SK-N-SH (cell line): ENCODE data around the gene RBM20. TPM values are rescaled to one million over a fixed set of nuclear protein-coding genes. Genes with fewer than 3 reads are reported as not detected.

Experiments used
- CTCF ChIA-PET: fragments of 300-600, 350-600 bp; formaldehyde crosslinking; extraction: SDS; loops from one replicate; lab custom pipeline; 2021; lab: Yijun Ruan, JAX
- POLR2A ChIA-PET: fragments of 350-600 bp; sonication (Branson Sonifier 250); formaldehyde crosslinking; extraction: SDS; loops from one replicate; lab custom pipeline; 2020; ENCODE audit warnings: antibody characterized with exemption, inconsistent platforms; lab: Yijun Ruan, JAX
- DNase-seq: peaks from one replicate; pipeline ENCODE4 v3.0.0; 2012
- H2AFZ ChIP-seq: fragments of 200-600 bp; sonication (generic); 2 replicates; pipeline ENCODE4 v1.8.1; 2016; ENCODE audit warnings: antibody characterized with exemption, mild to moderate bottlenecking, low read depth
- H3F3A ChIP-seq: fragments of 200-600 bp; sonication (generic); replicated peaks from 2 replicates; pipeline ENCODE3; 2016; ENCODE audit warnings: antibody characterized with exemption, mild to moderate bottlenecking; ENCODE audit not compliant: insufficient read depth
- H3K27ac ChIP-seq, 2 experiments: fragments of 200-500 bp in 1 of 2; fragments of 200-600 bp in 1 of 2; sonication (Bioruptor generic) in 1 of 2; sonication (generic), shearing (Covaris generic) in 1 of 2; 2 replicates each; pipeline versions ENCODE4 v1.5.1 to v1.6.1; 2014 to 2016; ENCODE audit warnings: low read depth in 2 of 2, inconsistent platforms in 1 of 2, low read length in 1 of 2, mild to moderate bottlenecking in 1 of 2, mixed read lengths in 1 of 2
- H3K27me3 ChIP-seq: fragments of 200-600 bp; sonication (generic), shearing (Covaris generic); 2 replicates; pipeline ENCODE4 v1.6.1; 2016; ENCODE audit warnings: mixed run types; ENCODE audit not compliant: insufficient read depth
- H3K36me3 ChIP-seq, 2 experiments: fragments of 200-500 bp in 1 of 2; fragments of 200-600 bp in 1 of 2; sonication (Bioruptor generic) in 1 of 2; sonication (generic) in 1 of 2; replicated peaks in 1 of 2; 2 replicates each; pipeline versions ENCODE3 to v1.5.1; 2014 to 2016; ENCODE audit warnings: low read length in 1 of 2, mild to moderate bottlenecking in 1 of 2; ENCODE audit not compliant: insufficient read depth in 2 of 2, control insufficient read depth in 1 of 2
- H3K4me1 ChIP-seq, 2 experiments: fragments of 200-500 bp in 1 of 2; fragments of 200-600 bp in 1 of 2; sonication (Bioruptor generic) in 1 of 2; sonication (generic), shearing (Covaris generic) in 1 of 2; 2 replicates each; pipeline versions ENCODE4 v1.5.1 to v1.6.1; 2014 to 2016; ENCODE audit warnings: low read depth in 1 of 2, low read length in 1 of 2, mixed run types in 1 of 2; ENCODE audit not compliant: insufficient read depth in 2 of 2, control insufficient read depth in 1 of 2
- H3K4me2 ChIP-seq: fragments of 200-600 bp; sonication (generic), shearing (Covaris generic); 2 replicates; pipeline ENCODE4 v1.6.1; 2017; ENCODE audit warnings: mixed run types
- H3K4me3 ChIP-seq, 2 experiments: fragments of 200-500 bp in 1 of 2; fragments of 200-600 bp in 1 of 2; sonication (Bioruptor generic) in 1 of 2; sonication (generic), shearing (Covaris generic) in 1 of 2; 2 replicates each; pipeline versions ENCODE4 v1.5.1 to v1.8.1; 2014 to 2016; ENCODE audit warnings: low read depth in 2 of 2, inconsistent platforms in 1 of 2, low read length in 1 of 2, mild to moderate bottlenecking in 1 of 2, mixed read lengths in 1 of 2, moderate library complexity in 1 of 2
- H3K79me2 ChIP-seq: fragments of 200-600 bp; sonication (generic); 2 replicates; pipeline ENCODE4 v1.8.1; 2017; ENCODE audit warnings: mild to moderate bottlenecking; ENCODE audit not compliant: insufficient read depth
- H3K9ac ChIP-seq: fragments of 200-600 bp; sonication (generic); 2 replicates; pipeline ENCODE4 v1.6.1; 2017; ENCODE audit warnings: mixed run types
- H3K9me2 ChIP-seq: fragments of 200-600 bp; sonication (generic); 2 replicates; pipeline ENCODE4 v1.6.1; 2017; ENCODE audit warnings: mixed run types
- H3K9me3 ChIP-seq: fragments of 200-600 bp; sonication (generic); 2 replicates; pipeline ENCODE4 v1.6.1; 2017; ENCODE audit warnings: mixed run types, mild to moderate bottlenecking, moderate library complexity
- H4K20me1 ChIP-seq: fragments of 200-600 bp; sonication (generic); 2 replicates; pipeline ENCODE4 v1.6.1; 2017; ENCODE audit warnings: mild to moderate bottlenecking, mixed run types; ENCODE audit not compliant: insufficient read depth
- CTCF ChIP-seq: fragments of 200-600 bp; sonication (generic); IDR thresholded peaks from 2 replicates; pipeline ENCODE4 v1.6.1; 2017; ENCODE audit warnings: antibody characterized with exemption, mild to moderate bottlenecking, moderate library complexity
- ELF1 ChIP-seq: IDR thresholded peaks from 2 replicates; pipeline ENCODE4 v1.4.0; 2012
- EP300 ChIP-seq, 2 experiments: IDR thresholded peaks; 2 replicates each; pipeline versions ENCODE4 v1.4.0 to v1.6.1; 2012; ENCODE audit warnings: borderline replicate concordance in 1 of 2, low read depth in 1 of 2, low read length in 1 of 2
- EZH2phosphoT487 ChIP-seq: fragments of 200-600 bp; sonication (generic); IDR thresholded peaks from 2 replicates; pipeline ENCODE4 v1.6.1; 2017; ENCODE audit warnings: low read depth, mixed run types, mild to moderate bottlenecking, antibody characterized with exemption, moderate library complexity, borderline replicate concordance
- GABPA ChIP-seq: IDR thresholded peaks from 2 replicates; pipeline ENCODE4 v1.4.0; 2012; ENCODE audit warnings: low read depth, mild to moderate bottlenecking
- GATA2 ChIP-seq: sonication (generic); formaldehyde crosslinking; IDR thresholded peaks from 2 replicates; pipeline ENCODE4 v1.5.0; 2020; ENCODE audit warnings: mild to moderate bottlenecking, missing genetic modification reagents
- IRF3 ChIP-seq: fragments of 150-350 bp; IDR thresholded peaks from 2 replicates; pipeline ENCODE4 v1.6.1; 2016; ENCODE audit warnings: mild to moderate bottlenecking, low read depth, low read length
- JUND ChIP-seq: IDR thresholded peaks from 2 replicates; pipeline ENCODE4 v1.4.0; 2012
- MEF2A ChIP-seq: IDR thresholded peaks from 2 replicates; pipeline ENCODE4 v1.4.0; 2012; ENCODE audit warnings: low read depth, borderline replicate concordance
- MXI1 ChIP-seq: IDR thresholded peaks from 2 replicates; pipeline ENCODE4 v1.6.1; 2012; ENCODE audit warnings: mild to moderate bottlenecking, low read depth, low read length, improper control_type of control experiment
- NFIC ChIP-seq: IDR thresholded peaks from 2 replicates; pipeline ENCODE4 v1.4.0; 2012; ENCODE audit warnings: borderline replicate concordance
- NRF1 ChIP-seq: IDR thresholded peaks from 2 replicates; pipeline ENCODE4 v1.6.1; 2012; ENCODE audit warnings: low read depth, mild to moderate bottlenecking, low read length
- PBX3 ChIP-seq: IDR thresholded peaks from 2 replicates; pipeline ENCODE4; 2012
- RAD21 ChIP-seq: IDR thresholded peaks from 2 replicates; pipeline ENCODE4 v1.6.1; 2012; ENCODE audit warnings: mild to moderate bottlenecking, low read length
- RCOR1 ChIP-seq: fragments of 150-350 bp; IDR thresholded peaks from 2 replicates; pipeline ENCODE4 v1.6.1; 2017; ENCODE audit warnings: antibody characterized with exemption, low read length
- TAF1 ChIP-seq: IDR thresholded peaks from 2 replicates; pipeline ENCODE4 v1.6.1; 2012; ENCODE audit warnings: low read depth, mild to moderate bottlenecking, low read length, moderate library complexity, borderline replicate concordance
- WGBS: methylation state at CpG from one replicate; pipeline ENCODE4 v1.1.6; 2017; ENCODE audit warnings: low lambda C conversion rate; 5-methylcytosine and 5-hydroxymethylcytosine counted together
- polyA plus RNA-seq, 3 experiments: library from polyadenylated mRNA; depleted of rRNA; stranded (reverse); fragments of >200 nt; gene quantifications; 2 replicates each; pipeline ENCODE4 v1.2.3, GENCODE V29; 2012
- TF ChIP-seq, protein P1 (sequence below): fragments of 150-350 bp; IDR thresholded peaks from 2 replicates; pipeline ENCODE4 v1.6.1; 2017; ENCODE audit warnings: antibody characterized with exemption, low read length, low read depth, borderline replicate concordance

Gene RBM20
- polyA plus RNA-seq, 1 of the 3 experiments (the other 2 are of a cell fraction): 0.64 TPM

DNA sequence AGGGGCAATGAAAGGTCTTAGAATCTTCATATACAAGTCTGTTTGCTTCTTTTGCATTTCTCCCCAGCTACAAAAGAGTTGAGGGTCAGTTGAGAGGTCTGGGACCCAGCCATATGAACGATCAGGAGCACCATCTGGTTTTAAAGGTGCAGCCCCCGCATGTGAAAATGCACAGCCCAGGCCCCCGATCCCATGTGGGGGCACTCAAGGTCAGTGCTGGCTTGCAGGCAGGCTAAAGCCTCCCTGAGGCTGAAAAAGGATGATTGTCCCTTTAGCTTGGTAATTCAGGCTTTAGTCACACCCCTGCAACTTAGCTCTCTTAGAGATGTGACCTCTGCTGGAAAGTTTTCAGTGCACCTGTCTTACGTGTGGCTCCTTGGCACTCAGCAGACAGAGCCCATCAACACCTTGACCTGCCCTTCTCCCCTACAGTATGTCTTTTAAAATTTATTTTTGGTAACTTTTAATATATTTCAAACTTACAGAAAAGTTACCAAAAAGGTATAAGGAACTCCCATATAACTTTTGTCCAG is 147.5 kb downstream of the RBM20 start:
- no peaks in the 10 kb centered on the region for H3K9me3 ChIP-seq
- no peak overlapping the region for H3K4me2 ChIP-seq
- H2AFZ ChIP-seq: no peak overlapping the region
- no peaks in the 10 kb centered on the region for H3K36me3 ChIP-seq
- no peaks in the 10 kb centered on the region for H3K27me3 ChIP-seq
- ChIA-PET CTCF (interaction anchor here (0.8 to 2.7 kb wide), 8 partner anchors 10 to 127 kb away, joined by 3 to 11 read pairs (median 4); partner anchors contain the start of gene BBIP1), POLR2A (interaction anchor here (1.0 kb wide), 1 partner anchor 80 kb away, joined by 3 read pairs; the partner anchor contains the start of gene PDCD4)
- H3F3A ChIP-seq: no peaks in the 10 kb centered on the region
- no peaks in the 10 kb centered on the region for H3K79me2 ChIP-seq
- H3K4me3 ChIP-seq: no peak overlapping the region
- TF ChIP-seq NRF1: no peak
- TF ChIP-seq JUND: no peak
- TF ChIP-seq MXI1: no peak
- TF ChIP-seq EP300 (IDR thresholded peaks at IDR 0.05; ENCODE audit: borderline replicate concordance in 1 of 2, low read depth in 1 of 2, low read length in 1 of 2): no peak
- no peak for TF ChIP-seq GATA2 (CRISPR knock-in tag)
- no peak for TF ChIP-seq CTCF
- TF ChIP-seq EZH2phosphoT487: no peak
- TF ChIP-seq RAD21: no peak
- TF ChIP-seq ELF1: no peak
- no peak for TF ChIP-seq RCOR1
- no peak for TF ChIP-seq GABPA
- no peak for TF ChIP-seq IRF3
- TF ChIP-seq TAF1: no peak
- TF ChIP-seq MEF2A: no peak
- TF ChIP-seq PBX3: no peak
- TF ChIP-seq NFIC: no peak
- TF ChIP-seq, protein P1, sequence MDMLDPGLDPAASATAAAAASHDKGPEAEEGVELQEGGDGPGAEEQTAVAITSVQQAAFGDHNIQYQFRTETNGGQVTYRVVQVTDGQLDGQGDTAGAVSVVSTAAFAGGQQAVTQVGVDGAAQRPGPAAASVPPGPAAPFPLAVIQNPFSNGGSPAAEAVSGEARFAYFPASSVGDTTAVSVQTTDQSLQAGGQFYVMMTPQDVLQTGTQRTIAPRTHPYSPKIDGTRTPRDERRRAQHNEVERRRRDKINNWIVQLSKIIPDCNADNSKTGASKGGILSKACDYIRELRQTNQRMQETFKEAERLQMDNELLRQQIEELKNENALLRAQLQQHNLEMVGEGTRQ: no peak
- H3K9ac ChIP-seq: no peak overlapping the region
- 43% methylated on average over 4 of the region's 4 CpGs for WGBS
- H3K27ac ChIP-seq: peak overlapping the region in 1 of 2 experiments; percentile 99; a peak in 2 of 4 replicates
- no peaks in the 10 kb centered on the region for H3K9me2 ChIP-seq
- no peak for DNase-seq
- H4K20me1 ChIP-seq: no peaks in the 10 kb centered on the region
- H3K4me1 ChIP-seq: peaks cover 7 to 90% of the 10 kb centered on the region in 2 experiments; a peak in 2 of 4 replicates
